AG04449 (cell line): ENCODE measurements around the gene COA6.

ENCODE experiments used
- CTCF ChIA-PET: fragments of 350-600 bp; formaldehyde crosslinking; extraction: SDS; loops from one replicate; lab custom pipeline; 2021; ENCODE audit warnings: antibody characterized with exemption; lab: Yijun Ruan, JAX
- POLR2A ChIA-PET: fragments of 400-600, 350-600 bp; formaldehyde crosslinking; extraction: SDS; loops from one replicate; lab custom pipeline; 2020; ENCODE audit warnings: antibody characterized with exemption, inconsistent platforms; lab: Yijun Ruan, JAX
- DNase-seq: peaks from one replicate; pipeline ENCODE4 v3.0.0-alpha.2; 2010; ENCODE audit warnings: low read depth, low spot score
- H3K4me3 ChIP-seq: 2 replicates; pipeline ENCODE4 v1.5.1; 2011; ENCODE audit warnings: low read depth, mild to moderate bottlenecking, control low read depth, low read length
- TF ChIP-seq, protein P1 (sequence below): IDR thresholded peaks from one replicate; pipeline ENCODE4 v1.5.1; 2011; ENCODE audit warnings: mild to moderate bottlenecking, moderate library complexity, low read length, control low read depth, inconsistent platforms; ENCODE audit not compliant: insufficient read depth; ENCODE audit errors: missing control alignments

COA6 gene

DNA sequence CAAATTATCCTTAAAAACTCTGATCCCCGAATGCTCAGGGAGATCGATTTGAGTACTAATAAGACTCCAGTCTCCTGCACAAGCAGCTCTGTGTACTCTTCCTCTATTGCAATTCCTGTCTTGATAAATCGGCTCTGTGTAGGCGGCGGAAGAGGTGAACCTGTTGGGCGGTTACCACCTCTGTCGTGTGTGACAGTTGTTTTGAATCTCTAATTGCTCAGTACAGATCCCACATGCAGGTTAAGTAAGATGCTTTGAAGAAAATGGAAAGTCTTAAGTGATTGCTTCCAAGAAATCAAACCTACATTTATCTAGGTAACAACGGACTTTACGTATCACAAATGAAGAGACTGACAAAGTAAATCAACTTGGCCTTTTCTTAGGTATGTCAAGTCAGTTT lies 35.5 kb downstream of the COA6 start:
- CTCF ChIA-PET: no interaction called here
- DNase-seq: no peak
- TF ChIP-seq, protein P1, sequence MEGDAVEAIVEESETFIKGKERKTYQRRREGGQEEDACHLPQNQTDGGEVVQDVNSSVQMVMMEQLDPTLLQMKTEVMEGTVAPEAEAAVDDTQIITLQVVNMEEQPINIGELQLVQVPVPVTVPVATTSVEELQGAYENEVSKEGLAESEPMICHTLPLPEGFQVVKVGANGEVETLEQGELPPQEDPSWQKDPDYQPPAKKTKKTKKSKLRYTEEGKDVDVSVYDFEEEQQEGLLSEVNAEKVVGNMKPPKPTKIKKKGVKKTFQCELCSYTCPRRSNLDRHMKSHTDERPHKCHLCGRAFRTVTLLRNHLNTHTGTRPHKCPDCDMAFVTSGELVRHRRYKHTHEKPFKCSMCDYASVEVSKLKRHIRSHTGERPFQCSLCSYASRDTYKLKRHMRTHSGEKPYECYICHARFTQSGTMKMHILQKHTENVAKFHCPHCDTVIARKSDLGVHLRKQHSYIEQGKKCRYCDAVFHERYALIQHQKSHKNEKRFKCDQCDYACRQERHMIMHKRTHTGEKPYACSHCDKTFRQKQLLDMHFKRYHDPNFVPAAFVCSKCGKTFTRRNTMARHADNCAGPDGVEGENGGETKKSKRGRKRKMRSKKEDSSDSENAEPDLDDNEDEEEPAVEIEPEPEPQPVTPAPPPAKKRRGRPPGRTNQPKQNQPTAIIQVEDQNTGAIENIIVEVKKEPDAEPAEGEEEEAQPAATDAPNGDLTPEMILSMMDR: no peak
- POLR2A ChIA-PET: no interaction called here
- no peak overlapping the region for H3K4me3 ChIP-seq

DNA sequence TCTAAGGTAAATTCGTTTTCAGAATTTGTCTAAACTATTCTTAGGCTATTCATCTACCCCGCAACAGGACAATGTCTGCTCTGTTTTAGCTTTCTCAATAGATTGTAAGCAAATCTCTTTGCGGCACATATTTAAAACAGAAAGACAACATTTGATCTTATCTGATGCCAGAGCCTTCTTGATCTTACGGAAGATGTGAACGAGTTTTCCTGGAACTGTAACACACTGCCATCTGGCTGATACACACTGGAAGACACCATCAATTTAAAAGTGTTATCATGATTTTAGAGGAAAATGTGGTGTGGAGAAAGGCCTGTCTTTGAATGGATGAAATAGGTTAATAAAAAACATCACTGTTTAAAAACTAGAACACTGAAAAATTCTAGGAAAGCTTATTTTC lies 36.1 kb downstream of the COA6 start:
- TF ChIP-seq, protein P1: no peak
- DNase-seq: no peak
- no peak overlapping the region for H3K4me3 ChIP-seq
- ChIA-PET CTCF (no interaction called here), POLR2A (no interaction called here)

DNA sequence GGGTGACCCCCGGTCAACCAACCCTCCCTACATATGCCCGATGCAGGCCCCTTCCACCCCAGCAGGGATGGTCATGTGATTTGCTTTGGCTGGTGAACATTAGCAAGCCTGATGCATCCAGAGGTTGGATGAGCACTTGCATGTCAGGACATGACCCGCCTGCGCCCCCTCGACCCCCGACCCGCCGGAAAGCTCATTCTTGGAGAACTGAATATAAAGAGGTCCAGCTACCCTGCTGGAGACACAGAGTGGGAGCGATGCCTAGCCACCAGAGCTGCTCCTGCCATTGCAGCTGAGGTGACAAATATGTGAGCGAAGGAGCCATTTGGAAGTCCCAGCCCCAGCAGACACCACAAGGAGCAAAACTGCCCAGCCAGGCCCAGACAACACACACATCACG lies 39.6 kb downstream of the COA6 start:
- ChIA-PET CTCF (no interaction called here), POLR2A (no interaction called here)
- DNase-seq: no peak
- H3K4me3 ChIP-seq: no peak overlapping the region
- TF ChIP-seq, protein P1: no peak

- ChIA-PET POLR2A (no interaction called here), CTCF (no interaction called here)
- H3K4me3 ChIP-seq: no peak overlapping the region
- TF ChIP-seq, protein P1: no peak
- no peak for DNase-seq
These were observed 40.2 kb downstream of the COA6 start for GRCh38 chr1:234413485-234413884.

- ChIA-PET CTCF (no interaction called here), POLR2A (no interaction called here)
- no peak for DNase-seq
- TF ChIP-seq, protein P1: no peak
- H3K4me3 ChIP-seq: no peak overlapping the region
These were observed 40.7 kb downstream of the COA6 start for GRCh38 chr1:234413990-234414389.

GRCh38 chr1:234427950-234428646 lies 54.8 kb downstream of the COA6 start:
- TF ChIP-seq, protein P1: no peak
- DNase-seq: no peak
- POLR2A ChIA-PET: no interaction called here
- no peak overlapping the region for H3K4me3 ChIP-seq
- CTCF ChIA-PET: no interaction called here
